Activated CD4-positive, alpha-beta T cell treated with anti-CD3 and anti-CD28 coated beads, Interleukin-2, amount 50 U/mL, for 24 hours (primary cell): Measurements from ENCODE around the gene SESN1.

ENCODE experiments used
- DNase-seq, 2 donors: peaks; one replicate each; pipeline ENCODE4 v3.0.0-alpha.2; 2020; ENCODE audit warnings: low read depth in 1 of 2, low spot score in 1 of 2

Gene SESN1

GRCh38 chr6:109062216-109062615, 32.4 kb downstream of the SESN1 start:
- DNase-seq = no peak

GRCh38 chr6:109060571-109060970, 34.1 kb downstream of the SESN1 start:
- no peak for DNase-seq

- peak in 1 of 2 donors; percentile 24 for DNase-seq
Measured at GRCh38 chr6:109059571-109060021, 35.0 kb downstream of the SESN1 start.

GRCh38 chr6:109059153-109059552, 35.5 kb downstream of the SESN1 start:
- DNase-seq = no peak

GRCh38 chr6:109058620-109059019, 36.0 kb downstream of the SESN1 start:
- DNase-seq = no peak

- DNase-seq = no peak
Measured at GRCh38 chr6:109056661-109057060, 38.0 kb downstream of the SESN1 start.

GRCh38 chr6:109055771-109056235, 38.8 kb downstream of the SESN1 start:
- DNase-seq = no peak

GRCh38 chr6:109053336-109053735, 41.3 kb downstream of the SESN1 start:
- DNase-seq = no peak

- DNase-seq = no peak
Measured at GRCh38 chr6:109052852-109053251, 41.8 kb downstream of the SESN1 start.

- no peak for DNase-seq
Measured at GRCh38 chr6:109052018-109052651, 42.5 kb downstream of the SESN1 start.

- DNase-seq = no peak
Measured at GRCh38 chr6:109051301-109052017, 43.2 kb downstream of the SESN1 start.

- DNase-seq = no peak
Measured at GRCh38 chr6:109050447-109051102, 44.1 kb downstream of the SESN1 start.

GRCh38 chr6:109050012-109050411, 44.6 kb downstream of the SESN1 start:
- no peak for DNase-seq

- no peak for DNase-seq
Measured at GRCh38 chr6:109048670-109049415, 45.8 kb downstream of the SESN1 start.

- DNase-seq = no peak
Measured at GRCh38 chr6:109048176-109048575, 46.5 kb downstream of the SESN1 start.

- DNase-seq = no peak
Measured at GRCh38 chr6:109045493-109045892, 49.2 kb downstream of the SESN1 start.

- DNase-seq = no peak
Measured at GRCh38 chr6:109039795-109040194, 54.9 kb downstream of the SESN1 start.

- DNase-seq = no peak
Measured at GRCh38 chr6:109038837-109039398, 55.7 kb downstream of the SESN1 start.

GRCh38 chr6:109036574-109037294, 57.9 kb downstream of the SESN1 start:
- no peak for DNase-seq

- no peak for DNase-seq
Measured at GRCh38 chr6:109034526-109034925, 60.1 kb downstream of the SESN1 start.
